HPDE6-E6E7 (cell line): Measurements from ENCODE around the gene TCFL5.

Experiments
- DNase-seq: peaks from one replicate; pipeline ENCODE4 v3.0.0; 2011; ENCODE audit warnings: missing footprints; ENCODE audit errors: extremely low spot score

Gene TCFL5

DNA sequence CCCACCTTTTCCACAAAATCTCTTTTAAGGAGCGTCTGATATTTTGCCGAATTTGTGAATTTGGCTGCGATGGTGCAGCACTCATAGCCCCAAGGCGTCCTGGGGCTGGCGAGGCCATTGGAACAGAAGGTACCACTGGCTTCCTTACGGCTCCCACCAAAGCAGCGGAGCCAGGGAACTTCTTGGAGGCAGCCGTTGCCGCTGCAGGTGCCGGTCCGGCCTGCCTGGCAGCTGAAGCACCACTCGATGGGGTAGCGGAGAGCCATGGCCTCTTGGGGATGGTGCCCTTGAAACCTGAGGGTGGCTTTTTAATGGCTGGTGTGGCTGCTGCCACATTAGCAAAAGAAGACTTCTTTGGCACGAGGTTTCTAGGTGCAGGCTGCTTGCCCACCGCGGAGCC lies 34.9 kb upstream of the TCFL5 start:
- DNase-seq, result no peak

GRCh38 chr20:62895539-62895938 lies 33.9 kb upstream of the TCFL5 start:
- DNase-seq, result no peak

- DNase-seq, result no peak
Measured at GRCh38 chr20:62894261-62894660, 32.6 kb upstream of the TCFL5 start.

- no peak for DNase-seq
Measured at GRCh38 chr20:62893700-62894099, 32.1 kb upstream of the TCFL5 start.

DNA sequence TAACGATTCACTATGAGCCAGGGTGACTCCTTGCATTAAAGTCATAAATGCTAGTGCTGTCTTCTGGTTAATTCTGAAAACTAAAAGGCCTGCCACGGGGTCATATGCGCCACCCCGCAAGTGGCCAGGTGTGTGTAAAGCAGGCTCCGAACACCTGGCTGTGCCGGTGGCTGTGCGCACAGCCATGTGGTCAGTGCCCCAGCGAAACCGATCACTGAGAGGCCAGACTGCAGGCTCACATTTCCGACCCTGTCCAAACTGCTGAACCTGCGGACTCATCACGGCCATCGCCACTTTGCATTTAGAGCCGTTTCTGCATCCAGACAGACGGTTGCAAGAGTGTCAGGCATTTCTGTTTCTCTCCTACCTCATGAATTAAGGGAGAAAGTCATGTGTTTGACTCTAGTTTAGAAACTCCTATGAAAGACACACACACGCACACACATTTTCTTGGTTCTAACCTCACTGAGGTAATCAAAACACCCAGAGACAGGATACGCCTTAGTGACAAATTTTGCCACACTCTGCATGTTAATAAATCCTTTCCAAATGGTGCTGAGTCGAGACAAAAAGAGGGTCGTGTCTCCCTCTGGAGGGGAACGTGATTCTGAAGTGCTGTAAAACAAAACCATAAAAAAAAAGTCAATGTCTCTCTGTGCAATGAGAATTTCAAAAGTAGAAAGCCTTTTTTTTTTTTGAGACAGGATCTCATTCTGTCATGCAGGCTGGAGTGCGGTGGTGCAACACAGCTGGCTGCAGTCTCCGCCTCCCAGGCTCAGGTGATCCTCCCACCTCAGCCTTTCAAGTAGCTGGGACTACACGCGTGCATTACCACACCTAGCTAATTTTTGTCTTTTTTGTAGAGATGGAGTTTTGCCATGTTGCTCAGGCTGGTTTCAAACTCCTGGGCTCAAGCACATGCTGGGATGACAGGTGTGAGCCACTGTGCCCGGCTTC lies 31.0 kb upstream of the TCFL5 start:
- no peak for DNase-seq

- no peak for DNase-seq
Measured at GRCh38 chr20:62891111-62891510, 29.5 kb upstream of the TCFL5 start.

DNA sequence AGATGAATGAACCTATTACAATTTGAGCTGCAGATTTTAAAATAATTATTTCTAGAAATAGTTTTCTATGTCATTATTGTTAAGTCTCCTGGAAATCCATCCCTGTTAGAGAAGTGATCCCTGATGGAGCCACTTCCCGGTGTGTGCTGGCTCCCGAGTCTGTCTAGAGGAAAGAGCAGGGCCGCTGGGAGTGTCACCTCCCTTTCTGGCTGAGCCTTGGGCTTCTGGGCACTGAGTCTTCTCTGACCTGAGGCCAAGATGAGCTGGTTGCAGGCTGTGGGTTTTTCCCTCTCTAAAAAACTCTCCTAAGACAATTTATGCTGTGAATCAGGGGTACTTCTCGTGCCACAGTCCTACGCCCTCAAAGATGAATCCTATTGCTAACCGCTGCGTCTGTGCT lies 28.8 kb upstream of the TCFL5 start:
- no peak for DNase-seq

GRCh38 chr20:62889871-62890270 lies 28.2 kb upstream of the TCFL5 start:
- DNase-seq, result no peak

DNA sequence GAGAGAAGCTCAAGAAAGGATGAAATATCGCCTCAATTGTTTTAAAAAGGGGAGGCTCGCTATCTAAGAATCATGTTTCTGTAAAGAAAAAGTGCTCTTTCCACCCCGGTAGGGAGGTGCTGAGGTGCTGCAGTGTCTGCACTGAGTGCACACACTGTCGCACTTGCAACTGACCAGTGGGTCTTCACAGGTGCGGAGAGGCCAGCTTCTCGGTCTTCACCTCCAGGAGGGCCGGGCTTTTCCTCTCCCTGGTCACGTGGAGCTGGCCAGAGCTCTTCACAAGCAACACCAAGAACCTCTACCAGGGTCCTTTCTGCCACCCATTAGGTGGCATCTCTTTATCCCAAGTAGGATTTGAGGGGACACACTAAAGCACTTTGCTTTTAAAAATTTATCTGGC lies 27.8 kb upstream of the TCFL5 start:
- no peak for DNase-seq

- no peak for DNase-seq
Measured at GRCh38 chr20:62888910-62889309, 27.3 kb upstream of the TCFL5 start.

DNA sequence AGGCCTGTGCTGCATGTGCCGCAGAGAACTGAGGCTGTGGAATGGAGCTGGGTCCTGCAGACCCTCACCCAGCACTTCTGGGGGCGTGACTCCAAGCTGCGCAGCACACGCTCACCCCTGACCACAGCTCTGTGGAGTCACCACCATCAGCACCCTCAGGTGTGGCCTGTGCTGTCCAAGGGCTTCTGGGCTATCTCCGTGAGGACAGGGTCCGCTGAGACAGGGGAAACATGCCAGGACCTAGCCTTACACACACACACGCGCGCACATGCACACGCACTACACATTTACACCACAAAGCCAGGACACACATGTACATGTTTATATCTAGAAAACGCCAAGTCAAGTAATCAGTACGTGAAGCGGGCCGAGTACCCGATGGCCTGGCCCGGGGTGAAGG lies 26.8 kb upstream of the TCFL5 start:
- no peak for DNase-seq

DNA sequence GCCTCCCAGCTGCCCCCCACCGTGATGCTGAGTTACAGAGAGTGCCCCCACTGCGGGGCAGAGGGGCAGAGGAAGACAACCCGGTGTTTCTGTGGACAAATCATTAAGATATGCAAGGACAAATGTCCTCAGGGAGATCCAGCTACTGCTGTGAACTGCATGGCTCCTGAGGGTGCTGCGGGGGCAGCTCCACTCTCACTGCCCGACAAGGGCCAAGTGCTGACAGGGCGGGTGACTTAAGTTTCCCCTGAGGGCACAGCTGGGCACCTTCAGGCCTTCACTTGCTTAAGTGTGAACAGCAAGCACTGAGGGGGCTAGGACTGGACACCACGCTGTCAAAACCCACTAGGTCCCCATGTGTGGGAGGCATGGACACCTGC lies 26.2 kb upstream of the TCFL5 start:
- DNase-seq, result no peak

GRCh38 chr20:62887152-62887859 lies 25.7 kb upstream of the TCFL5 start:
- peak; percentile 60 for DNase-seq

DNA sequence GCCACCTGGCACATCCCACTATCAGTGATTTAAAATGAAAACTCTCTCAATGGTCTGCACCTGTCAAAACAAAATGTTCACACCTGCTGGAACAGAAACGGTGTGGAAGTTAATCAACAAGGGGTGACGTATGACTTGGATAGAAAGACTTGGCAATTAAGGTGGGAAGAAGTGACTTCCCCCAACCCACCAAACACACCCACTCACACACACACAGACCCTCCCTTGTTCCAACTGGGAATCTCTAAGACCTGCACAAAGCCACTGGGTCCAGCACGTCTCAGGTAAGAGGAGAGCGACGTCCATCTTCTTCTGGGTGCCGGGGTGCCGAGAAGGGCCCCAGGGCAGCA lies 25.1 kb upstream of the TCFL5 start:
- DNase-seq, result no peak

GRCh38 chr20:62885896-62886708 lies 24.5 kb upstream of the TCFL5 start:
- DNase-seq, result no peak

DNA sequence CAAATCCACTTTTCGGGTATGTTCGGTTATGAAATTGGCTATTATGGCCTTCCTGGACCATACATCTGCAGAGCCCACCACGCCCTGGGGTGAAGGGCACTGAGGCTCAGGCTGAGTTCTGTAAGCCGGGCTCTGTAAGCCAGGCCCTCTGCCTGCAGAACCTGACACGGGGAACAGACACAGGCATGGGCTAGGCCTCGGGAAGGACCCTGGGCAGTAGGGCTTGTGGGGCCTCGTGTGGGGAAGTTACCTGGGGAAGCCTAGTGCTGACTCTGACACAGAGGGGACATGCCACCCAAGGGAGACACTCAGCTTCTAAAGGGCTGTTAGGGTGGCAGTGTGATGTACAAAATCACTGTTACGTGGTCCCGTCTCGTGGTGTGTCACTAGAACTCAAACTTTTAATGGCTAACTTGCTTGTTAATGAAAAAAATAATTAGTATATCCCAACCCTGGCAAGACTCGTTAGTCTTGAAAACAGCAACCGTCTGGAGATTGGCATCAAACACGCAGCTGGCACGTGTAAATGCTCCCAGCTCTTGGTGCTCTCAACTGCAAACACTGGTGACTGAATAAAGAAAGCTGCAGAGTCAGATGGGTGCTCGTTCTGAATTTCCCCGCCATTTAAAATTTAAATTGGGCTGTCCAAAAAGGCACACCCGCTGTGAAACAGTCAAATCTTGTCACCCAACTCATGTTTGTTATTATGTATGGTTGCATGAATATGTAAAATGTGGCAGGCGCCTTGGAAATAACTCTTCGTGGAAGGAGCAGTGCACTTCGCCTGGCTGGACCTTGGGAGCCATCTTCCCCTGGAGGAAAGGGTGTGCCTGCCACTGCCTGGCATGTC lies 23.6 kb upstream of the TCFL5 start:
- DNase-seq, result no peak

DNA sequence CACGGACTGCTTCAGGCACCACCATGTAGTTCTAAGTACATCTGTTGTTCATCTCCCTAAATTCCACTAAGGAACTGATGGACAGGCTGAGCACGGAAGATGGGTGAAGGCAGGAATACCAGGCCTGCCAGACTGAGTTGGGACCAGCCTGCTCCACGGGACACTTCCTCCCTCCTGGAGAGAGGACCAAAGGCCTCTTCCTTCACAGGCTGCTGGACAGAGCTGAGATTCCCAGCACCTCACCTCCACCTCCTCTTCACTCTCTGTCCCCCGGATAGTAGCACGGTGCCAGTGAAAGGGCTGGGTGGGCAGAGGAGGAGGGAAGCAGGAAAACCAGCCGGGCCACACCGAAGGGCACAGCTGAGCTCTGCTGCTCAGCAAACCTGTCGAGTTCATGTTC lies 22.9 kb upstream of the TCFL5 start:
- DNase-seq, result no peak

DNA sequence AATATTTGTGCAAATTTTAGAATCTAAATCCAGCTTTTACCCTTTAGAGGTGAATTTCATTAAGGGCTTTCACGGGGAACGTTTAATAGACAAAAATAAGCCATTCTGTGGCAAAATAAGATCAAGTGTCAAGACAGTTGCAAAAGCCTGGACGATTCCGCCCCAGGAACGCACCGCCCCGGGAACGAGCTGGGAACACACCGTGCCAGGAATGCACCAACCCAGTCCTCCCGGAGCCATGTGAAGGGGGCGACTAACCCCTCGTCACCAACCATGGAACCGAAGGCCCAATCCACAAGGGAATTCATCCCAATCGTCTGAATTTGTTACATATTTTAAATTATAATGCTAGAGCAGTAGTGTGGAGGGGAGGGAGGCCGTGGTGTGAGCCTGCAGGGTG lies 20.8 kb upstream of the TCFL5 start:
- no peak for DNase-seq

- DNase-seq, result no peak
Measured at GRCh38 chr20:62881662-62882395, 20.2 kb upstream of the TCFL5 start.

DNA sequence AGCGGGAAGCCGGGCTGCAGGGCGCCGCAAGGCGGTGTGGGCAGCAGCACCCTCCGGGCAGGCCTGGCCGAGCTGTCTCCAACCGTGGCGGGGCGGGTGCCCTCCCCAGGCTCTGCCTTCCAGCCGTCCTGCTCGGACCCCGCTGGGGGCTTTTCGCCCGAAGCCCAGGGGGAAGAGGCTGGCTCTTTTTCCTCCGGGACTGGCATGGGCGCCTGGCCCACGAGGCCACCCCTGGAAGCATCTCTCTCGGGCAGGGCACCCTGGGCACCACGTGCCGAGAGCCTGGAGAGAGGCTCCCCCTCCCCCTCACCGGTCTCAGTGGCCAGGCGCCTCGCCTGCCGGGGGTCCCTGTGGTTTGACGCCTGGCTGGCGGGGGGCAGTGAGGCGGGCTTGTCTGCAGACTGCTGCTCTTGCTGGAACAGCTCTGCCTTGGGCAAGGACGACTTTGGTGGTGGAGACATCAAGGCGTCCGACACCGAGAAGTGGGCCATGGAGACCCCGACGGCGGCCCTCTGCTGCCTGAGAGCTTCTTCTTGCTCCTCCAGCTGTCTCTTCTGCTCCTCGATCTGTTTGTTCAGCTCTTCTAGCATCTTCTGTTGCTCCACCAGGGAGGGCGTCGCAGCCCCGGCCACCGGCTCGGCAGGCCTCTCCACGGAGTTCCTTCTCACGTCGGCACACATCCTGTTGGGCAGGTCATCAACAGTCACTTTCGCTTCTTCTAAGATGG lies 19.5 kb upstream of the TCFL5 start:
- no peak for DNase-seq
